ENCODE results near the gene RIMKLA.

GRCh38 chr1:42420911-42421585 lies 40.5 kb downstream of the RIMKLA start:
- no peak for TF ChIP-seq EZH2 (IDR thresholded peaks at IDR 0.05)
- no peak for TF ChIP-seq POLR2AphosphoS5 (IDR thresholded peaks at IDR 0.05; ENCODE audit: borderline replicate concordance, low read depth, low read length)
